ENCODE results near the gene RGMB. TPM values are rescaled to one million over a fixed set of nuclear protein-coding genes. Genes with fewer than 3 reads are reported as not detected.

Gene RGMB
- total and polyA plus RNA-seq, 4 donors, result 2.5 to 5.3 (median 3.0) TPM

- Histone ChIP-seq H3K4me1 (ENCODE audit: control insufficient read depth in 4 of 4, insufficient read depth in 4 of 4, low read length in 3 of 4) (no peaks in the 10 kb centered on the region), H3K36me3 (ENCODE audit: control insufficient read depth in 4 of 4, insufficient read depth in 3 of 4, low read depth in 1 of 4, low read length in 3 of 4) (no peaks in the 10 kb centered on the region), H3K9ac (ENCODE audit: low read depth in 1 of 2, low read length in 2 of 2) (no peak overlapping the region), H3K9me3 (ENCODE audit: control insufficient read depth in 4 of 4, low read length in 3 of 4) (no peaks in the 10 kb centered on the region), H3K27me3 (ENCODE audit: control insufficient read depth in 4 of 4, insufficient read depth in 4 of 4, low read length in 3 of 4) (peaks cover 0 to 5% (median 0%) of the 10 kb centered on the region in 4 donors), H3K27ac (ENCODE audit: low read depth in 1 of 2, low read length in 2 of 2) (no peak overlapping the region), H3K4me3 (ENCODE audit: low read depth in 1 of 3, low read length in 3 of 3) (no peak overlapping the region)
- 85% methylated on average over 5 of the region's 5 CpGs for WGBS
- no peak for DNase-seq (ENCODE audit: low spot score)
- TF ChIP-seq RXRA (IDR thresholded peaks at IDR 0.05), result no peak
- TF ChIP-seq JUND (IDR thresholded peaks at IDR 0.05), result no peak
- TF ChIP-seq CTCF (IDR thresholded peaks at IDR 0.05; ENCODE audit: low read depth, low read length, missing input control), result no peak
Measured at GRCh38 chr5:98727686-98728085, 45.8 kb upstream of the RGMB start.

GRCh38 chr5:98734646-98735045 lies 38.8 kb upstream of the RGMB start:
- Histone ChIP-seq H3K9ac (ENCODE audit: low read depth in 1 of 2, low read length in 2 of 2) (no peak overlapping the region), H3K36me3 (ENCODE audit: control insufficient read depth in 4 of 4, insufficient read depth in 3 of 4, low read depth in 1 of 4, low read length in 3 of 4) (no peaks in the 10 kb centered on the region), H3K27ac (ENCODE audit: low read depth in 1 of 2, low read length in 2 of 2) (no peak overlapping the region), H3K27me3 (ENCODE audit: control insufficient read depth in 4 of 4, insufficient read depth in 4 of 4, low read length in 3 of 4) (peaks cover 0 to 3% (median 0%) of the 10 kb centered on the region in 4 donors), H3K4me1 (ENCODE audit: control insufficient read depth in 4 of 4, insufficient read depth in 4 of 4, low read length in 3 of 4) (no peaks in the 10 kb centered on the region), H3K9me3 (ENCODE audit: control insufficient read depth in 4 of 4, low read length in 3 of 4) (peaks cover 0 to 5% (median 0%) of the 10 kb centered on the region in 4 donors), H3K4me3 (ENCODE audit: low read depth in 1 of 3, low read length in 3 of 3) (no peak overlapping the region)
- DNase-seq (ENCODE audit: low spot score), result no peak
- TF ChIP-seq EGR1 (IDR thresholded peaks at IDR 0.05; ENCODE audit: low read depth in 2 of 2) (no peak), GABPA (IDR thresholded peaks at IDR 0.05 in 1 of 2, conservative IDR thresholded peaks at IDR 0.05 in 1 of 2) (no peak), FOXA2 (IDR thresholded peaks at IDR 0.05) (no peak), SP1 (IDR thresholded peaks at IDR 0.05) (no peak), RAD21 (IDR thresholded peaks at IDR 0.05) (no peak), JUND (IDR thresholded peaks at IDR 0.05) (no peak), TAF1 (conservative IDR thresholded peaks at IDR 0.05) (no peak), ZBTB33 (IDR thresholded peaks at IDR 0.05) (no peak), ATF3 (IDR thresholded peaks at IDR 0.05) (no peak), REST (IDR thresholded peaks at IDR 0.05) (no peak), CTCF (IDR thresholded peaks at IDR 0.05; ENCODE audit: low read depth, low read length, missing input control) (no peak), RXRA (IDR thresholded peaks at IDR 0.05) (no peak), YY1 (IDR thresholded peaks at IDR 0.05) (no peak), NR2F2 (IDR thresholded peaks at IDR 0.05) (no peak), MAX (IDR thresholded peaks at IDR 0.05) (no peak)
